Common myeloid progenitor, CD34-positive (primary cell): ENCODE data around the gene ACOT7.

Experiments used
- CTCF ChIA-PET: fragments of 350-600 bp; sonication (Branson Sonifier 250); formaldehyde crosslinking; loops from one replicate; lab custom pipeline; 2021; ENCODE audit warnings: antibody characterized with exemption; lab: Charles Lee
- POLR2A ChIA-PET: fragments of 350-600 bp; sonication (Branson Sonifier 250); formaldehyde crosslinking; loops from one replicate; lab custom pipeline; 2021; ENCODE audit warnings: antibody characterized with exemption; lab: Charles Lee
- DNase-seq, 3 donors: peaks; one replicate each; pipeline versions ENCODE4 v3.0.0 to v3.0.0-alpha.2; 2013
- H3K27ac ChIP-seq, 2 experiments: 1 replicate in 1 of 2; 2 replicates in 1 of 2; pipeline ENCODE4 v1.7.0; 2013; ENCODE audit warnings: inconsistent platforms in 2 of 2, low read length in 2 of 2, mild to moderate bottlenecking in 2 of 2, low read depth in 1 of 2, moderate library complexity in 1 of 2; ENCODE audit not compliant: severe bottlenecking in 2 of 2, insufficient read depth in 1 of 2, poor library complexity in 1 of 2
- H3K27me3 ChIP-seq, 5 experiments: replicated peaks in 2 of 5; 1 replicate in 3 of 5; 2 replicates in 2 of 5; pipeline versions ENCODE4 v1.6.1 to v1.7.0; 2013; ENCODE audit warnings: low read length in 4 of 5, mild to moderate bottlenecking in 2 of 5, moderate library complexity in 2 of 5, inconsistent platforms in 1 of 5; ENCODE audit not compliant: insufficient read depth in 5 of 5, control insufficient read depth in 4 of 5
- H3K36me3 ChIP-seq, 4 experiments: 1 replicate in 2 of 4; 2 replicates in 2 of 4; pipeline versions ENCODE4 v1.6.1 to v1.7.0; 2013; ENCODE audit warnings: low read length in 3 of 4, control low read depth in 1 of 4, mild to moderate bottlenecking in 1 of 4; ENCODE audit not compliant: control insufficient read depth in 4 of 4, insufficient read depth in 4 of 4
- H3K4me1 ChIP-seq, 4 experiments: 1 replicate in 3 of 4; 2 replicates in 1 of 4; pipeline versions ENCODE4 v1.6.1 to v1.7.1; 2013; ENCODE audit warnings: low read length in 3 of 4, mild to moderate bottlenecking in 3 of 4, control low read depth in 1 of 4, inconsistent platforms in 1 of 4, moderate library complexity in 1 of 4; ENCODE audit not compliant: control insufficient read depth in 4 of 4, insufficient read depth in 4 of 4; ENCODE audit errors: control extremely low read depth in 1 of 4
- H3K4me3 ChIP-seq, 7 experiments: 1 replicate in 4 of 7; 2 replicates in 3 of 7; pipeline versions ENCODE4 v1.5.1 to v1.7.0; 2013; ENCODE audit warnings: mild to moderate bottlenecking in 7 of 7, low read length in 6 of 7, moderate library complexity in 6 of 7, inconsistent platforms in 2 of 7, low read depth in 2 of 7, control low read depth in 1 of 7; ENCODE audit not compliant: insufficient read depth in 4 of 7, control insufficient read depth in 1 of 7; ENCODE audit errors: extremely low read depth in 1 of 7
- H3K9me3 ChIP-seq, 5 experiments: 1 replicate in 4 of 5; 2 replicates in 1 of 5; pipeline versions ENCODE4 v1.6.1 to v1.7.1; 2013; ENCODE audit warnings: low read length in 4 of 5, mild to moderate bottlenecking in 2 of 5, inconsistent platforms in 1 of 5, low read depth in 1 of 5, moderate library complexity in 1 of 5; ENCODE audit not compliant: control insufficient read depth in 4 of 5, insufficient read depth in 2 of 5; ENCODE audit errors: control extremely low read depth in 1 of 5
- WGBS: methylation state at CpG from one replicate; pipeline ENCODE4 v1.1.5; 2013; ENCODE audit not compliant: insufficient coverage; 5-methylcytosine and 5-hydroxymethylcytosine counted together

ACOT7 gene

GRCh38 chr1:6316240-6317097 is 77.1 kb downstream of the ACOT7 start:
- DNase-seq, result no peak
- Histone ChIP-seq H3K36me3 (peaks cover 0 to 32% (median 3%) of the 10 kb centered on the region in 4 experiments), H3K27me3 (no peaks in the 10 kb centered on the region), H3K4me1 (peaks cover 0 to 5% (median 0%) of the 10 kb centered on the region in 4 experiments), H3K27ac (peak overlapping the region in 1 of 2 experiments; percentile 45), H3K4me3 (no peak overlapping the region), H3K9me3 (no peaks in the 10 kb centered on the region)
- ChIA-PET POLR2A (no interaction called here), CTCF (interaction anchor here (1.1 to 1.5 kb wide), 2 partner anchors 22 to 31 kb away, joined by 3 read pairs; no protein-coding TSS in a partner anchor)
- WGBS, result 95% methylated on average over 13 of the region's 14 CpGs

- Histone ChIP-seq H3K27me3 (no peaks in the 10 kb centered on the region), H3K36me3 (peaks cover 0 to 29% (median 3%) of the 10 kb centered on the region in 4 experiments), H3K4me3 (no peak overlapping the region), H3K27ac (no peak overlapping the region), H3K9me3 (no peaks in the 10 kb centered on the region), H3K4me1 (peaks cover 0 to 5% (median 0%) of the 10 kb centered on the region in 4 experiments)
- CTCF ChIA-PET, result no interaction called here
- WGBS, result 99% methylated on average over 12 of the region's 12 CpGs
- POLR2A ChIA-PET, result no interaction called here
- DNase-seq, result no peak
These were observed 79.1 kb downstream of the ACOT7 start for GRCh38 chr1:6314503-6314902.

GRCh38 chr1:6313393-6314200 is 80.0 kb downstream of the ACOT7 start:
- H3K4me3 ChIP-seq, result no peak overlapping the region
- H3K27ac ChIP-seq, result no peak overlapping the region
- H3K9me3 ChIP-seq, result peaks cover 0 to 5% (median 2%) of the 10 kb centered on the region in 5 experiments
- POLR2A ChIA-PET, result no interaction called here
- no peak for DNase-seq
- H3K27me3 ChIP-seq, result no peaks in the 10 kb centered on the region
- H3K4me1 ChIP-seq, result peaks cover 0 to 5% (median 0%) of the 10 kb centered on the region in 4 experiments
- CTCF ChIA-PET, result no interaction called here
- 98% methylated on average over 16 of the region's 18 CpGs for WGBS
- H3K36me3 ChIP-seq, result peaks cover 0 to 28% (median 3%) of the 10 kb centered on the region in 4 experiments

- 90% methylated on average over 4 of the region's 9 CpGs for WGBS
- CTCF ChIA-PET, result interaction anchor here (1.4 kb wide), 1 partner anchor 8 kb away, joined by 4 read pairs; no protein-coding TSS in a partner anchor
- POLR2A ChIA-PET, result no interaction called here
- Histone ChIP-seq H3K9me3 (peaks cover 0 to 15% (median 11%) of the 10 kb centered on the region in 5 experiments), H3K4me1 (no peaks in the 10 kb centered on the region), H3K27me3 (no peaks in the 10 kb centered on the region), H3K27ac (no peak overlapping the region), H3K36me3 (peaks cover 0 to 10% (median 2%) of the 10 kb centered on the region in 4 experiments), H3K4me3 (no peak overlapping the region)
- no peak for DNase-seq
These were observed 83.3 kb downstream of the ACOT7 start for GRCh38 chr1:6310116-6310848.

GRCh38 chr1:6309564-6309963 is 84.0 kb downstream of the ACOT7 start:
- no peak for DNase-seq
- CTCF ChIA-PET, result interaction anchor here (1.4 kb wide), 1 partner anchor 9 kb away, joined by 4 read pairs; no protein-coding TSS in a partner anchor
- POLR2A ChIA-PET, result no interaction called here
- Histone ChIP-seq H3K27me3 (no peaks in the 10 kb centered on the region), H3K36me3 (peaks cover 0 to 6% (median 2%) of the 10 kb centered on the region in 4 experiments), H3K4me1 (no peaks in the 10 kb centered on the region), H3K4me3 (no peak overlapping the region), H3K9me3 (peaks cover 0 to 15% (median 11%) of the 10 kb centered on the region in 5 experiments), H3K27ac (no peak overlapping the region)
- WGBS, result 97% methylated on average over 5 of the region's 7 CpGs

GRCh38 chr1:6308449-6308848 is 85.1 kb downstream of the ACOT7 start:
- POLR2A ChIA-PET, result no interaction called here
- Histone ChIP-seq H3K36me3 (peaks cover 0 to 3% (median 1%) of the 10 kb centered on the region in 4 experiments), H3K27ac (no peak overlapping the region), H3K4me1 (no peaks in the 10 kb centered on the region), H3K9me3 (peaks cover 0 to 15% (median 11%) of the 10 kb centered on the region in 5 experiments), H3K27me3 (no peaks in the 10 kb centered on the region), H3K4me3 (no peak overlapping the region)
- no peak for DNase-seq
- 96% methylated on average over 13 of the region's 13 CpGs for WGBS
- CTCF ChIA-PET, result no interaction called here
